A549 (cell line): ENCODE data around the gene SF3B3. TPM values are rescaled to one million over a fixed set of nuclear protein-coding genes. Genes with fewer than 3 reads are reported as not detected.

Source experiments
- ATAC-seq, 2 experiments: fragments of 200-7000 bp in 1 of 2; fragments of >200 bp in 1 of 2; cut with Nextera tagmentation in 1 of 2; cut with Tn5 transposase in 1 of 2; 3 replicates each; pipeline versions ENCODE4 v1.8.0 to v1.9.1; 2018 to 2020; ENCODE audit warnings: mild to moderate bottlenecking in 1 of 2, moderate library complexity in 1 of 2
- CTCF ChIA-PET: fragments of 300-600 bp; sonication (Branson Sonifier 250); formaldehyde crosslinking; extraction: SDS; loops from one replicate; lab custom pipeline; 2021; ENCODE audit warnings: antibody characterized with exemption, inconsistent platforms; lab: Yijun Ruan, JAX
- POLR2A ChIA-PET: fragments of 350-600 bp; formaldehyde crosslinking; extraction: SDS; loops from one replicate; lab custom pipeline; 2021; ENCODE audit warnings: antibody characterized with exemption, inconsistent platforms; lab: Yijun Ruan, JAX
- DNase-seq, 2 experiments: peaks; one replicate each; pipeline versions ENCODE4 v3.0.0 to v3.0.0-alpha.2; 2011 to 2016; ENCODE audit warnings: low read depth in 1 of 2, low spot score in 1 of 2
- FAIRE-seq: peaks from 2 replicates; lab custom pipeline; 2011; peaks lifted over from hg19 to GRCh38; lab: Jason Lieb, UNC
- H3K27ac ChIP-seq, 2 experiments: fragments of >200 bp; sonication (Bioruptor Twin); formaldehyde crosslinking; 3 replicates each; pipeline ENCODE4 v1.5.1; 2016 to 2017
- H3K4me1 ChIP-seq: fragments of >200 bp; sonication (Bioruptor Twin); formaldehyde crosslinking; 3 replicates; pipeline ENCODE4 v1.6.1; 2016
- H3K4me2 ChIP-seq: fragments of >200 bp; sonication (Bioruptor Twin); formaldehyde crosslinking; 3 replicates; pipeline ENCODE4 v1.6.1; 2016
- H3K4me3 ChIP-seq: fragments of >200 bp; sonication (Bioruptor Twin); formaldehyde crosslinking; 3 replicates; pipeline ENCODE4 v1.5.1; 2016
- H3K9me3 ChIP-seq: fragments of >200 bp; sonication (Bioruptor Twin); formaldehyde crosslinking; 3 replicates; pipeline ENCODE4 v1.6.1; 2016
- EHMT2 ChIP-seq: fragments of 200-600 bp; sonication (generic); IDR thresholded peaks from 2 replicates; pipeline ENCODE4 v1.6.1; 2016; ENCODE audit warnings: antibody characterized with exemption, low read depth, mild to moderate bottlenecking, moderate library complexity
- ELK1 ChIP-seq: fragments of 150-350 bp; IDR thresholded peaks from 2 replicates; pipeline ENCODE4 v1.6.1; 2014; ENCODE audit warnings: low read depth, mild to moderate bottlenecking, low read length
- HMGXB4 ChIP-seq: fragments of 250-450 bp; sonication (Bioruptor Pico); IDR thresholded peaks from 2 replicates; pipeline ENCODE4 v1.5.0; 2021; ENCODE audit warnings: mild to moderate bottlenecking, moderate library complexity, borderline replicate concordance
- JUN ChIP-seq, 2 experiments: fragments of >200 bp; sonication (Bioruptor Twin); formaldehyde crosslinking; IDR thresholded peaks; 2 replicates in 1 of 2; 3 replicates in 1 of 2; pipeline ENCODE4 v1.6.1; 2016 to 2017
- MAFK ChIP-seq: fragments of 450-650 bp; IDR thresholded peaks from 2 replicates; pipeline ENCODE4 v1.6.1; 2014; ENCODE audit not compliant: partially characterized antibody
- MYC ChIP-seq: IDR thresholded peaks from 2 replicates; pipeline ENCODE4 v1.6.1; 2012; ENCODE audit warnings: mild to moderate bottlenecking, inconsistent platforms, low read length, improper control_type of control experiment, borderline replicate concordance
- NR3C1 ChIP-seq: fragments of >200 bp; sonication (Bioruptor Twin); formaldehyde crosslinking; IDR thresholded peaks from 3 replicates; pipeline ENCODE4 v1.6.1; 2017
- RCOR1 ChIP-seq: fragments of 150-350 bp; IDR thresholded peaks from 2 replicates; pipeline ENCODE4 v1.6.1; 2014; ENCODE audit warnings: antibody characterized with exemption, low read length, low read depth
- REST ChIP-seq: fragments of 200-600 bp; sonication (generic); IDR thresholded peaks from 2 replicates; pipeline ENCODE4 v1.6.1; 2016; ENCODE audit warnings: antibody characterized with exemption, mild to moderate bottlenecking, moderate library complexity
- RFX5 ChIP-seq: fragments of 450-650 bp; IDR thresholded peaks from 2 replicates; pipeline ENCODE4 v1.7.1; 2014; ENCODE audit warnings: antibody characterized with exemption, mild to moderate bottlenecking, moderate library complexity
- RNF2 ChIP-seq: fragments of 200-600 bp; sonication (generic); IDR thresholded peaks from 2 replicates; pipeline ENCODE4 v1.6.1; 2016; ENCODE audit warnings: low read depth, mild to moderate bottlenecking, antibody characterized with exemption, moderate library complexity, borderline replicate concordance
- TFCP2L1 ChIP-seq: fragments of 250-450 bp; sonication (Bioruptor Pico); IDR thresholded peaks from 2 replicates; pipeline ENCODE4 v1.5.0; 2021; ENCODE audit warnings: mild to moderate bottlenecking
- ZC3H11A ChIP-seq: fragments of 450-650 bp; IDR thresholded peaks from 2 replicates; pipeline ENCODE4 v1.6.1; 2014; ENCODE audit warnings: antibody characterized with exemption, mild to moderate bottlenecking
- ZNF302 ChIP-seq: fragments of 250-450 bp; sonication (Bioruptor Pico); IDR thresholded peaks from 2 replicates; pipeline ENCODE4 v1.9.0; 2021; ENCODE audit warnings: inconsistent platforms, mild to moderate bottlenecking, moderate library complexity
- WGBS: methylation state at CpG from one replicate; pipeline ENCODE4 v1.1.6; 2017; ENCODE audit errors: missing lambda C conversion rate; 5-methylcytosine and 5-hydroxymethylcytosine counted together
- polyA plus RNA-seq, 4 experiments: library from polyadenylated mRNA; depleted of rRNA in 3 of 4; stranded (reverse); fragments of >200 nt; fragmentation: RNase III in 1 of 4; extraction: RNeasy Plus Mini Kit Qiagen cat#74134 plus additional on column Dnase treatment in 1 of 4; gene quantifications; 2 replicates in 3 of 4; 3 replicates in 1 of 4; pipeline ENCODE4 v1.2.3, GENCODE V29; 2011 to 2017
- TF ChIP-seq, protein P1 (sequence below): IDR thresholded peaks from 2 replicates; pipeline ENCODE4 v1.6.1; 2012; ENCODE audit warnings: low read depth, borderline replicate concordance
- TF ChIP-seq, protein P2 (sequence below): fragments of 250-450 bp; sonication (Bioruptor Pico); IDR thresholded peaks from 2 replicates; pipeline ENCODE4 v1.5.0; 2020; ENCODE audit warnings: low read depth, mild to moderate bottlenecking, moderate library complexity

Gene SF3B3
- polyA plus RNA-seq, 2 of the 4 experiments (the other 2 are of a cell fraction): 111 to 155 TPM

DNA sequence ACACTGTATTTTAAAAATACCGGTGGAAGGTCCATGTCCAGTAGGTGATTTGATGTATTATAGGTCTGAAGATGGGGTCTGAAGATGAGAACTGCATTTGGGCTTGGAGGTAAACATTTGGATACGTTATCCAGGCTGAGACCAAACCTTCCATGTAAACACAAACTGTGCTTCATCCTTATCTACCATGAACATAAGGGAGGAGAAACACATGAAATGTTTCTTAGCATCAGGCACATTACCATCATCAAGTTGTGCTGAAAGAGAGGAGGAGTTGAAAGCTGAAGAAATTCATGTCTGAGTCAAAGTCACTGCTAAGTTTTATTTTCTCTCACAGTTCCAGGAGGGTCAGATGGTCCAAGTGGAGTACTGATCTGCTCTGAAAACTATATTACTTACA is 11.4 kb downstream of the SF3B3 start (continued):
- TF ChIP-seq ELK1: no peak

DNA sequence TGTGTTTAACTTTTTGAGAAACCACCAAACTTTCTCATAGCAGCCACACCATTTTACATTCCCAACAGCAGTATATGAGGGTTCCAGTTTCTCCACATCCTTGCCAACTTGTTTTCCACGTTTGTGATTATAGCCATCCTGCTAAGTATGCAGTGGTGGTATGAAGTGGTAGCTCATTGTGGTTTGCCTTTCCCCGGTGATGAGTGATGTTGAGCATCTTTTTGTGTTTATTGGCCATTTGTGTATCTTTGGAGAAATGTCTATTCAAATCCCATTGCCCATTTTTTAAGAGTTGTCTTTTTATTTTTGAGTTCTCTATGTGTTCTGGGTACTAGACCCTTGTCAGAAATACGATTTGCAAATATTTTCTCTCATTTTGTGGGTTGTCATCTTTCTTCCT is 17.4 kb downstream of the SF3B3 start:
- TF ChIP-seq MAFK (no peak), RFX5 (peak; percentile 64)
- ChIA-PET CTCF (interaction anchor here (0.9 to 3.9 kb wide), 3 partner anchors 13 to 113 kb away, joined by 3 to 14 read pairs (median 8); no protein-coding TSS in a partner anchor), POLR2A (interaction anchor here (1.4 kb wide), 1 partner anchor 18 kb away, joined by 3 read pairs; the partner anchor contains the start of gene COG4)
- WGBS: 67% methylated on average over 3 of the region's 3 CpGs
- no peak overlapping the region for H3K27ac ChIP-seq
- H3K4me3 ChIP-seq: no peak overlapping the region
- H3K4me2 ChIP-seq: no peak overlapping the region
- DNase-seq (no peak), FAIRE-seq (no peak), ATAC-seq (no peak)
- H3K4me1 ChIP-seq: no peaks in the 10 kb centered on the region
- no peaks in the 10 kb centered on the region for H3K9me3 ChIP-seq

DNA sequence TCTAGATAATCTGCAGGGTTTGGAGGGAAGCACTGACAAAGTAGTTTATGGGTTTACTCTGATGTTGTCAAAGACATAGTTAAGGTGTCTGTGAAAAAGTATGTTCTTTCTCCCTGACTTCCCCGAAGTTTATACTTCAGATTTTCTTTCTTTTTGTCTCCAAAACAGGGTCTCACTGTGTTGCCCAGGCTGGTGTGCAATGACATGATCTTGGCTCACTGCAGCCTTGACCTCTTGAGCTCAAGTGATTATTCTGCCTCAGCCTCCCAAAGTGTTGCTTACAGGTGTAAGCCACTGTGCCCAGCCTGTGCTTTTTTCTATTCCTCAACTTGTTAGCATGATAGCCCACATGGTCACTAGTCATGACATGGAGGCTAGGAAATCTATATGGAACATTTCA is 20.9 kb downstream of the SF3B3 start:
- no peak overlapping the region for H3K4me3 ChIP-seq
- H3K27ac ChIP-seq: no peak overlapping the region
- DNase-seq: no peak
- TF ChIP-seq, protein P1, sequence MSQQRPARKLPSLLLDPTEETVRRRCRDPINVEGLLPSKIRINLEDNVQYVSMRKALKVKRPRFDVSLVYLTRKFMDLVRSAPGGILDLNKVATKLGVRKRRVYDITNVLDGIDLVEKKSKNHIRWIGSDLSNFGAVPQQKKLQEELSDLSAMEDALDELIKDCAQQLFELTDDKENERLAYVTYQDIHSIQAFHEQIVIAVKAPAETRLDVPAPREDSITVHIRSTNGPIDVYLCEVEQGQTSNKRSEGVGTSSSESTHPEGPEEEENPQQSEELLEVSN: no peak
- TF ChIP-seq MYC (no peak), NR3C1 (no peak), TFCP2L1 (no peak), HMGXB4 (CRISPR knock-in tag) (no peak), ZC3H11A (no peak), REST (no peak), JUN (IDR thresholded peaks at IDR 0.05) (no peak), ZNF302 (CRISPR knock-in tag) (no peak), RNF2 (no peak), EHMT2 (no peak), RCOR1 (no peak)
- TF ChIP-seq, protein P2, sequence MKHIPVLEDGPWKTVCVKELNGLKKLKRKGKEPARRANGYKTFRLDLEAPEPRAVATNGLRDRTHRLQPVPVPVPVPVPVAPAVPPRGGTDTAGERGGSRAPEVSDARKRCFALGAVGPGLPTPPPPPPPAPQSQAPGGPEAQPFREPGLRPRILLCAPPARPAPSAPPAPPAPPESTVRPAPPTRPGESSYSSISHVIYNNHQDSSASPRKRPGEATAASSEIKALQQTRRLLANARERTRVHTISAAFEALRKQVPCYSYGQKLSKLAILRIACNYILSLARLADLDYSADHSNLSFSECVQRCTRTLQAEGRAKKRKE (CRISPR knock-in tag): no peak
- no peak for ATAC-seq
- no peak overlapping the region for H3K4me2 ChIP-seq
- no peaks in the 10 kb centered on the region for H3K9me3 ChIP-seq
- WGBS: 83% methylated on average over 1 of the region's 1 CpG
- H3K4me1 ChIP-seq: no peaks in the 10 kb centered on the region
- FAIRE-seq: no peak
- ChIA-PET POLR2A (no interaction called here), CTCF (interaction anchor here (1.0 to 1.5 kb wide), 2 partner anchors 14 to 17 kb away, joined by 3 read pairs; no protein-coding TSS in a partner anchor)
